A673 (cell line): ENCODE measurements around the gene HS3ST3A1.

Experiments used
- EZH2 ChIP-seq: fragments of 200-600 bp; sonication (generic); IDR thresholded peaks from 2 replicates; pipeline ENCODE4 v1.6.1; 2017; ENCODE audit warnings: borderline replicate concordance, low read depth, mild to moderate bottlenecking, mixed read lengths, antibody characterized with exemption, low read length; ENCODE audit not compliant: poor library complexity, severe bottlenecking
- TF ChIP-seq, protein P1 (sequence below): fragments of 300-800, 200-600 bp; sonication (generic); conservative IDR thresholded peaks from 2 replicates; pipeline ENCODE4 v1.5.1; 2017; ENCODE audit warnings: low read depth, mild to moderate bottlenecking, antibody characterized with exemption, low read length, moderate library complexity, mixed read lengths

- TF ChIP-seq, protein P1, sequence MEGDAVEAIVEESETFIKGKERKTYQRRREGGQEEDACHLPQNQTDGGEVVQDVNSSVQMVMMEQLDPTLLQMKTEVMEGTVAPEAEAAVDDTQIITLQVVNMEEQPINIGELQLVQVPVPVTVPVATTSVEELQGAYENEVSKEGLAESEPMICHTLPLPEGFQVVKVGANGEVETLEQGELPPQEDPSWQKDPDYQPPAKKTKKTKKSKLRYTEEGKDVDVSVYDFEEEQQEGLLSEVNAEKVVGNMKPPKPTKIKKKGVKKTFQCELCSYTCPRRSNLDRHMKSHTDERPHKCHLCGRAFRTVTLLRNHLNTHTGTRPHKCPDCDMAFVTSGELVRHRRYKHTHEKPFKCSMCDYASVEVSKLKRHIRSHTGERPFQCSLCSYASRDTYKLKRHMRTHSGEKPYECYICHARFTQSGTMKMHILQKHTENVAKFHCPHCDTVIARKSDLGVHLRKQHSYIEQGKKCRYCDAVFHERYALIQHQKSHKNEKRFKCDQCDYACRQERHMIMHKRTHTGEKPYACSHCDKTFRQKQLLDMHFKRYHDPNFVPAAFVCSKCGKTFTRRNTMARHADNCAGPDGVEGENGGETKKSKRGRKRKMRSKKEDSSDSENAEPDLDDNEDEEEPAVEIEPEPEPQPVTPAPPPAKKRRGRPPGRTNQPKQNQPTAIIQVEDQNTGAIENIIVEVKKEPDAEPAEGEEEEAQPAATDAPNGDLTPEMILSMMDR, result no peak
- no peak for TF ChIP-seq EZH2
Observed at GRCh38 chr17:13619462-13619861, 17.7 kb upstream of the HS3ST3A1 start.
